ENCODE data around the gene CREB5.

The CREB5 gene

GRCh38 chr7:28554802-28555471 is 142.6 kb downstream of the CREB5 start:
- DNase-seq, result no peak

GRCh38 chr7:28556025-28556424 is 143.7 kb downstream of the CREB5 start:
- no peak for DNase-seq

DNA sequence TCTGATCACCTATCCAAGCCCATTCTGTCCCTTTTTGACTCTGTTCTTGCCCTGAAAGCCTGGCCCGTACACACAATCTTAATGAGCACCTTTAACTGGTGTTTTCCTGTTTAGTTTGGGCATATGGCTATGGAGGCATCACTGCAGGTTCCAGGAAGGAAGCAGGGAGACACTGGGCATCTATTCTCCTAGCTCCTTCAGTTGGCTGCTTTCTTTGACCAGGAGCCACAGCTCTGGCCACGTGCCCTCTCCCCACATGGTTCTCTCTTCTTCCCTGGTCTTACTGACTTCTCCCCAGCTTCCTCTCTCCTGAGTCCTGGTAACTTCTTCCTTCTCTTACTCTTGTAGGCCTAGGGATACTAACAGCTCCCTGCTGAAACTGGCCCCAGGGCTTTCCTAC is 144.4 kb downstream of the CREB5 start:
- DNase-seq, result no peak

DNA sequence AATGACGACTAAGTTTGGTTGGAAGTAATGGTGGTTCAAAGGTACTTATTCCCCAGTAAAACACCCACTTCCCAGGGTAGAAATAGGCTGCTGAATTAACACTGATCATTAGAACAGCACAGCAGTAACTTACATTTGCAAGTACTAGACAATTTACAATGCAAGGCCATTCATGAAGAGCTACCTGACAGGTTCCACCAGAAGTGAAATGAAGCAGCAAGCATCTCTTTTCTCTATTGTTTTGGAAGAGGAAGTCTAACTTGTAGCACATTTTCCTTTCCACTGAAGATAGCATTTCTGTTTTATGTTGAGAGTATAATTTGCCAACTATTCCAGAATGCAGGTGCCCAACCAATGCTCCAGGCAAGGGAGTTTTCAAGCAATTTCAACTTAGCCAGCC is 145.9 kb downstream of the CREB5 start:
- DNase-seq, result no peak

GRCh38 chr7:28560767-28561166 is 148.4 kb downstream of the CREB5 start:
- DNase-seq, result no peak

DNA sequence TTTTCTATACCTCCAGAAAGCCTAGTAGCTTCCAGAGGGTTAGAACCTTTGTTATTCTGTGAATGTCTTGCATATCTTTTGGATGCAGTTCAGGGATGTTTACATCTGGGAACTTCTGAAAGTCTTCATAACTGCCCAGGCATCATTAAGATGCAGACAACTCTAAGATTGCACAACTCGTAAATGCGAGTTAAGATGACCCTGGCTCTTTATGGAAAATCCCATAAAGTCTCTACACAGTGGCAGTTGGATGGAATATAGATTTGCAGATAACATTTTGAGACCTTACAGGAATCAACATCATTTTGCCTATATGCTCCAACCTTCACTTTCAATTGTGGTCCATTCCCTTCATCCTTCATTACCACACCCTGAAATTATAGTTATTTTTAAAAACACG is 151.7 kb downstream of the CREB5 start:
- DNase-seq, result no peak

- no peak for DNase-seq
Observed at GRCh38 chr7:28564755-28565374, 152.5 kb downstream of the CREB5 start.

- no peak for DNase-seq
Observed at GRCh38 chr7:28565980-28566379, 153.7 kb downstream of the CREB5 start.

- DNase-seq, result no peak
Observed at GRCh38 chr7:28570113-28570969, 158.0 kb downstream of the CREB5 start.

DNA sequence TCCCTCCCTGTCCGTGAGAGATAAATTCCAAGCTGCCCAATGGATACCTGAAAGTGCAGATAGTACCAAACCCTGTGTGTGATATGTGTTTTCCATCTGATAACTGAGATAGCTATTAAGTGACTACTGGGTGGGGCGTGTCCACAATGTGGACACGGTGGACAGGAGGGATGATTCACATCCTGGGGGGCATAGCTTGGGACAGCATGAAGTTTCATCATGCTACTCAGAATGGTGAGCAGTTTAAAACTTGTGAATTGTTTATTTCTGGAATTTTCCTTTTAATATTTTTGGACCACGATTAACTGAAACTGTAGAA is 158.6 kb downstream of the CREB5 start:
- DNase-seq, result no peak

DNA sequence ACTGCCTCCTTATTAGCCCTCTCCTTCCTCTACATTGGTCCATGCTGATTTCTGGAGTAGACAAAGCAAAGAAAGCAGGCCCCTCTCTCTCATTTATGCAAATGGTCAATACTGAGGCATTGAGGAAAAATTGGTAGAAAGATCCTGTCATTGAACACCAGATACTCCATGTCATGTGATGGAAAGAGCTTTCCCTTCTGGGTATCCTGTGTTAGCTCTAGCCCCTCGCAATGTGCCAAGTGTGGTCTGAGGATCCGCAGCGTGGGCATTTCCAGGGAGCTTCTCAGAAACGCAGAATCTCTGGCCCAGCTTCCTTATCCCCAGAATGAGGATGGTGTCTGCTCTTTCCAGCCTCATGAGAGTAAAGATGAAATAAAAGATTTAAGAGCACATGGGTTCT is 159.1 kb downstream of the CREB5 start:
- no peak for DNase-seq

GRCh38 chr7:28572321-28573058 is 160.2 kb downstream of the CREB5 start:
- DNase-seq, result peak; percentile 34

DNA sequence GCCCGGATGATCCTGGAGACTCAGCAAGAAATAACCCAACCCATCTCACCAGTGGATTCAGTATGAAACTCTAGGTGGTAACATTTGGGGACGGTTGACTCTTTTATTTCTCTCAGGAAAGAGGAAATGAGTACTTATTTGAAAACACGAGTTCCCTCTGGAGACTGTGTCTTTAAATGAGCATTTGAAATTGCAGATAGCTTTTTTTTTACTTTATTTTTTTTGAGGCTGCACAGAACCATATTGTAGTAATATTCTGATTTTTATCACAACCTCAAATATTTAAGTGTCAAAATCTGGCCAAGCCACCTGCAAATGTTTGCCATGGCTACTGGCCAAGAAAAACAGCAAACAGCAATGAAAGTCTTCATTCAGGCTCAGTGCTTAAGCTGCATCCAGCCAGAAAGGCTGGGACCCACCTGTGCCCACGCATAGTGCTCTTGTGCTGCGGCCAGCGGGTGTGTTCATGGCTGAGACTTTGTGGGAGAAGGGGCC is 160.8 kb downstream of the CREB5 start:
- DNase-seq, result peak; percentile 42

GRCh38 chr7:28573651-28574301 is 161.5 kb downstream of the CREB5 start:
- no peak for DNase-seq

DNA sequence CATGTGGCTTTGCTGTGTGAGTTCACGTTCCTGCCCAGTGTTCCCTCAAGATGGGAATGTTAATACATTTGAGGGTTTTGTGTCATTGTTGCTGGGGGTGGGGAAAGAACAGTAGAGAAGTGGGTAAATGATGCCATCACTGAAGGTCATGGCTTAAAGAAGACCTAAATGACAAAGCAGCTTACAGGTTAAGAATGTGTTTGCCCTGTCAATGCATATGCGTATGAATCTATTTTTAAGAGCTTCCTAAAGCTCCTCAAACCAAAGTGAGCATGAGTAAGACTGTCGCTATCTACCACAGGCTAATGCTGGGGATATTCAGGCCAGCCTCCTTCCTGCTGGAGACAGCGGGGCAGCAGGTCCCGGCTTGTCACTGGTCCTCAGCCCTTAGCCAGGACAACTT is 162.9 kb downstream of the CREB5 start:
- DNase-seq, result no peak

DNA sequence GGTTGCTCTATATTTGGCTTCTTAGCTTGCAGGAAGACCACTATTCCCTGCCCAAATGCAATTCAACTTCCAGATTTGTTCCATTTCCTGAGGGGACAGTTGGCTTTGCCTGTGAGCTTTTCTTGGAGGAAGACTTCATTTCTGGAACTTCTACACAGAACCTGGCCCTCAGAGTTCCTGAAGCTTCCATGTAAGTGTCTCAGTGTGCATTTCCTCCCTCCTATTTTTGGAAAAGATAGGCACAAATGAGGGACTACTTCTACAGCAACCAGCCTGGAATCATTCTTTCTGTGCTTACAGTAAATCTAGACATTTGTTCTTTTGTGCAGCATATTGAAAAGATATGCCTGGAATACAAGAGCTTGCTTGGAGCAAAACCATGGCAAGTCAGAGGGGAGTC is 164.3 kb downstream of the CREB5 start:
- DNase-seq, result no peak

- DNase-seq, result no peak
Observed at GRCh38 chr7:28579571-28579970, 167.3 kb downstream of the CREB5 start.

DNA sequence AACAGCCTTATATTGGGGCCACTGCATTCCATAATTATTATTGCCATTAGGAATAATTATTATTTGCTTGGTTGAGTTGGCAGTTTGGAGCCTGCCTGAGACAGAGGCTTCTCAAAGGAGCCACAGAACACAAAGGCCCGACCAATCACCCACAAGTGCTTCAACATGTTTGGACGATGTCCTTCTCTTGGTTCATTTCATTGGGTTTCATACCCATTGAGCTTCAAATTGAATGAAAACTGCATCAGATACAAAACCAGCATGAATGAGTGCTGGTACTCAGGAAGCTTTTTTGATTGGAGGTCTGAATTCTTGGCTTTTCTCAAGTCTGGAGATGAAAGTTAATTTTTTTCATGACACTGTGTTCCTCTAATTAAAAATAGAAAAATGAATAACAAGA is 168.3 kb downstream of the CREB5 start:
- DNase-seq, result no peak

GRCh38 chr7:28581351-28581750 is 169.0 kb downstream of the CREB5 start:
- no peak for DNase-seq

DNA sequence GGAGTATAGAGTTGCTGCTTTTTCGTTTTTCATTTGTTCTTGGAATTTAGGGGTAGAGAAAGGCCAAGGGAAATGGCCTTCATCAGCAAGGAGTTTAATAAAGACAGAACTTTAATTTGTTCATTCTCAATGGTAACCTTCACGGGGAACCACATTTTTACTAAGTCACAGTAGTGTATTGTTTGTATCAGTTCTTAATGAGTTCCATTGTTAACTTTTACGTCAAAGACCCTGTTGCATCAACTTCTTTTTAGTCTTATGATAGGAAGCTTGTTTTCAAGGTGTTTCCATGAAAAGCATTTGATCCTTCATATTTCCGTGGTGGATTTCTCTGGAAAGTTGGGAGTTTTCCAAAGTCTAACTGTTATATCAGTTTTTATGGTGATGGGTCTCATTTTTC is 169.9 kb downstream of the CREB5 start:
- no peak for DNase-seq

- no peak for DNase-seq
Observed at GRCh38 chr7:28584235-28584634, 171.9 kb downstream of the CREB5 start.

GRCh38 chr7:28586736-28587135 is 174.4 kb downstream of the CREB5 start:
- no peak for DNase-seq

- DNase-seq, result no peak
Observed at GRCh38 chr7:28587211-28587610, 174.9 kb downstream of the CREB5 start.
